HT1080 (cell line): ENCODE measurements around the gene ZC3H12D. TPM values are rescaled to one million over a fixed set of nuclear protein-coding genes. Genes with fewer than 3 reads are reported as not detected.
A peak's percentile ranks its signal among the peaks of the same experiment; 100 is the strongest.

ENCODE experiments used
- DNase-seq: peaks from one replicate; pipeline ENCODE4 v3.0.0-alpha.2; 2015; ENCODE audit warnings: low read depth
- total RNA-seq: library from RNA; depleted of rRNA; stranded (reverse); fragments of >200 nt; shearing (Covaris generic); gene quantifications from 2 replicates; pipeline ENCODE4 v1.2.3, GENCODE V29; 2014

ZC3H12D gene
- total RNA-seq, 1 experiment from 2014 or later, result 0.16 TPM

GRCh38 chr6:149443411-149444181, 41.2 kb downstream of the ZC3H12D start:
- DNase-seq, result no peak

GRCh38 chr6:149441740-149442139, 43.1 kb downstream of the ZC3H12D start:
- DNase-seq, result no peak

- peak; percentile 45 for DNase-seq
These were observed 43.8 kb downstream of the ZC3H12D start for GRCh38 chr6:149440735-149441671.

GRCh38 chr6:149439626-149440025, 45.2 kb downstream of the ZC3H12D start:
- no peak for DNase-seq

- no peak for DNase-seq
These were observed 46.0 kb downstream of the ZC3H12D start for GRCh38 chr6:149438855-149439254.

- no peak for DNase-seq
These were observed 47.6 kb downstream of the ZC3H12D start for GRCh38 chr6:149437212-149437611.

- no peak for DNase-seq
These were observed 48.2 kb downstream of the ZC3H12D start for GRCh38 chr6:149436647-149437046.

GRCh38 chr6:149435919-149436586, 48.8 kb downstream of the ZC3H12D start:
- no peak for DNase-seq

- DNase-seq, result no peak
These were observed 50.9 kb downstream of the ZC3H12D start for GRCh38 chr6:149433881-149434280.

GRCh38 chr6:149433405-149433804, 51.4 kb downstream of the ZC3H12D start:
- no peak for DNase-seq

- DNase-seq, result peak; percentile 74
These were observed 52.7 kb downstream of the ZC3H12D start for GRCh38 chr6:149431905-149432775.

- DNase-seq, result no peak
These were observed 55.1 kb downstream of the ZC3H12D start for GRCh38 chr6:149429427-149430360.

GRCh38 chr6:149428606-149429005, 56.2 kb downstream of the ZC3H12D start:
- DNase-seq, result no peak

GRCh38 chr6:149425754-149426153, 59.1 kb downstream of the ZC3H12D start:
- DNase-seq, result no peak

GRCh38 chr6:149425224-149425623, 59.6 kb downstream of the ZC3H12D start:
- DNase-seq, result no peak

GRCh38 chr6:149423964-149424440, 60.8 kb downstream of the ZC3H12D start:
- no peak for DNase-seq

GRCh38 chr6:149422581-149422980, 62.2 kb downstream of the ZC3H12D start:
- no peak for DNase-seq

- DNase-seq, result no peak
These were observed 63.7 kb downstream of the ZC3H12D start for GRCh38 chr6:149421132-149421531.

GRCh38 chr6:149419696-149420404, 65.0 kb downstream of the ZC3H12D start:
- no peak for DNase-seq
